GM19025 (cell line): ENCODE results near the gene SPESP1.

Experiments
- ATAC-seq: cut with Tn5 transposase; IDR thresholded peaks from one replicate; pipeline ENCODE4 v1.9.1; 2021; ENCODE audit warnings: mild to moderate bottlenecking, low read depth, moderate library complexity; ENCODE audit not compliant: unreplicated experiment

The SPESP1 gene

DNA sequence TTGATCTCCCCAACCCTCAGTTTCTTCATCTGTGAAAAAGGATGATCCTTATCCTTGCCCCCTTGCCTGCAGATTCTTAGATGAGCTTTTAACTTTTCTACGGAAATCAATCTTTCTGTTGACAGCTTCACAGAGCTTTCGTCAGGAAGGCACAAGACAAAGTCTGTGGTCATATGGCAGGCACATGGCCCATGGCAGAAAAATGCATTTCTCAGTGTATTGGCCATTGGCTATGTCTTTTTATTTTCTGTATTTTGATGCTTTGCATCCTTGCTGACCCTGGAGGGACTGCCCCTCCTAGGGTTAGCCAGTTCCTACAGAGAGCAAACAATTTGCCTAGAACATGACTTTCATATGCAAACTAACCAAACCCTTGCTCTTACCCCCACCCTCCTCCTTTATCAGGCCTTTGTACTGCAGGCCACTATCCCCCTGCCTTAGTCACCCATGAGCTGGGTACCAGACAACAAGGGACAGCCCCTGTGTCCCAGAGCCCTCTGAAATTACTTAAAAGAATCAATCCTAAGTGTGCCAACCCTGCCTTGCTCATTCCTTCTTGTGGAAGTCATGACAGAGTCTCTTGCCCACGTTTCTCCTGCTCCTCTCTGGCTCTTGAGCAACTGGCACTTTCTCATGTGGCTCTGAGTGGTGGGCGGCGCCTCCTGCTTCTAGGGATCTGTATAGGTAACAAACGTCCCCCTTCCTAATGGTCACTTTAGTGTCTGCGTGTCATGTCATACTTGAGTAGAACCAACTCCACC, 60.1 kb downstream of the SPESP1 start:
- ATAC-seq: no peak

DNA sequence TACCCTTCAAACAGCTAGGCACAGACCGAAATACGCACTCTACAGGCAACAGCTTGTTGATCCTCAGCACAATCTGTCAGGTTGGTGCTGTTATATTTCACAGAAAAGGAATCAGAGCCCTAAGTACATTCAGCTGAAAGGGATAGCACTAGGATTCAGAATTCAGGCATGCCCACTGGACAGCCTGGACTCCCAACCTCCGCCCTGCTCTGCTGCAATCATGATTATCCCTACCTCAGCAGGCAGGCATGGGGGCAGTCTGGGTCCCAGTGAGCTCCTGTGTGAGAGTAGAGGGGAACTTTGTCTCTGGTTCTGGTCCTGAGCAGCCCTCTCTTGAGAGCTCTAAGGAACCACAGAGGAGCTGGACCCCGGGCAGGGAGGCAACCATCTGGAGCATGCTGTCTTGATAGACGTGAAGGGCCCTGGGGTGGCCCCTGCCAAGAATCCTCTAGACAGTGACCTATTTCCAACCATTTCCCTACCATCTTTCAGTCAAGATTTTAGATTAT, 60.7 kb downstream of the SPESP1 start:
- ATAC-seq: no peak

DNA sequence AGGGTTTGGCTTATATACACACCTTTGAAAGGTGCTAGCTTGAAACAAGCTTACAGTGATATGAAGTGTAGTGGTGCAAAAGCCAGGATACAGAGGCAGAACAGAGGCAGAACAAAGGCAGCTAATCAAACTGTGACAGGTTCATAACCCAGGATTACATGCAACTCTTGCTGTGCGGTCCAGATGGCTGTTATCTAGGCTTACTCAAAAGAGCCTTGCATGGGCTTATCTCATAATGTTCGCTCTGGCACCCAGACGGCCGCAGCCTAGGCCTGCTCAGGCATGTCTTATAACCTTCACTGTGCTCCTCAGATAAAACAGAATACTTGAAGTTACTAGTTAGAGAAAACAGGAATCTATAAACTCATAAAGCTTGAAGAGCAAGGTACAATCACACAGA, 61.4 kb downstream of the SPESP1 start:
- no peak for ATAC-seq

DNA sequence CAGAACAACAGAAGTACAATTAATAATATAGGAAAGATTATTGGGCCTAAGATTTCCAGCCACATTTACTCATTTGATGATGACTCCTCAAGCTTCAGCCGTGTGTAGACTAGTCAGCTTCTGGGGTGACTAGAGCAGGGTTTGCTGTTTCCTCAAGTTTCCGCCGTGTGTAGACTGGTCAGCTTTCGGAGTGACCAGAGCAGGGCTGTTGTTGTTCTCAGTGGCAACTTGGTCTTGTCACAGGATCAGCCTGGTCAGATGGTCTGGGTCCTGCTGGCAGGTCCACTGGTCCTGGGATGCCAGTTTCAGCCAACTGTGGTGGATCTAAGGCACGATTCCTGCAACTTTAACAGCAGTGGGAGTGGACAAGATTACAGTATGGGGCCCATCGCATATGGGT, 62.4 kb downstream of the SPESP1 start:
- no peak for ATAC-seq

DNA sequence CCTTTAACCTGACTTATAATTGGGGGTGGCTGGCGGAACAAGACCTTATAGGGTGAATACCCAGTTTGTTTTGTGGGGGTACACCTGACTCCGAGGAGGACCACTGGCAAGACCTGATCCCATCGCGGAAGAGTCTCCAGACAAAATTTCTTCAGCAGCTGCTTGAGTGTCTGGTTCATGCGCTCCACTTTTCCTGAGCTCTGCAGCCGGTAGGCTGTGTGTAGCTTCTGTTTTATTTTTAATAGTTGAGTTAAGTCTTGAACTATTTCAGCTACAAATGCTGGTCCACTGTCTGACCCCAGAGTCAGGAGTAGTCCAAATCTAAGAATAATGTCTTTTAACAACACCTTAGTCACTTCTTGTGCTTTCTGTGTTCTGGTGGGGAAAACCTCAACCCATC, 63.0 kb downstream of the SPESP1 start:
- no peak for ATAC-seq

DNA sequence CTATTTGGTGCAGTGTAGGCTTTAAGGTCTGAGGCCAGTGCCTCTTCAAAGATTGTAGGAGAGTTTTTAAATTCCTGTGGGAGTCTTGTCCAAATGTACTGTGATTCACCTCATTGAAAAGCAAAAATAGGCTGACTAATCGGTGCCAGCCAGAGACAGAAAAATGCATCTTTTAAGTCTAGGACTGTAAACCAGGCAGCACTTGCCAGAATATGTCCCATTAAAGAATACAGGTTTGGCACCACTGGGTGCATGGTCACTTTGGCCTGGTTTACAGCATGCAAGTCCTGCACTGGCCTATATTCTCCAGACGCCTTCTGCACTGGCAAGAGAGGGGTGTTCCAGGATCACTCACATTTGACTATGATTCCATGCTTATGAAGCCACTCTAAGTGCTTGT, 63.8 kb downstream of the SPESP1 start:
- no peak for ATAC-seq

DNA sequence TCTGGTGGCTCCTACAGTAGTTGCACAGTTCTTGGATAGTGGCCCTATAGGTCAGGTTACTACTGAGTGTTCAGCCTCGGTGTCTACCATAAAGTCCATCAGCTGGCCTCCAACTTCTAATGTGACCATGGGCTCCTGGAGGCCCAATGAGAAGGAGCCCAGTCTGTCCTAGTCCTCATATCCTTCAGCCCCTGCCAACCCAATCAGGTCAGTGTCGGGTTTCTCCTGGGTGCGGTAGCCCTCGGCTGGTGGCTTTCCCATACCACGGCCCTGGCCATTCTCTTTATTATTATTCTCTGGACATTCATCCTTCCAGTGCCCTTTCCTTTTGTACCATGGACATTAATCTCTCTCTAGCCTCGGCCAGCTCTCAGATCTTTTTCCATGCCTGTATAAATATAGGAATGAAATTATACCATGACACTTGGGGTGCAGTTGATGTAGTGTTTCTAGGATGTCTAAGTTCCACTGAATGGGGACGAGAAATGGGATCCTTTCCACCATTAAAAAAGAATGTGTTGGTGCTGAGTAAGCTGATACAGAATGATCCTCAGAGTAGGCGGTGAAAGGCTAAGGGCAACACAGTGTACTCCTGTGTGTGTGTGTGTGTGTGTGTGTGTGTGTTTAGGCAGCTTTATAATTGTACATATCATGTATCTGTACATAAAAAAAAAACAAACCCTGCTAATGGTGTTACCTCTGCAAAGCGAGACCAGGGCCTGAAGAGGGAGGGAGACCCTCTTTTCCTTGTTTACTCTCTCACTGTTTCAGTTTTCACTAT, 64.8 kb downstream of the SPESP1 start:
- no peak for ATAC-seq
